Bronchus fibroblast of lung (primary cell): Measurements from ENCODE around the gene C14orf180. TPM values are rescaled to one million over a fixed set of nuclear protein-coding genes. Genes with fewer than 3 reads are reported as not detected.

Source experiments
- total RNA-seq: library from RNA; depleted of rRNA; stranded (reverse); fragments of >200 nt; gene quantifications from 2 replicates; pipeline ENCODE4 v1.2.3, GENCODE V29; 2015

Gene C14orf180
- not detected in 2 replicates for total RNA-seq

DNA sequence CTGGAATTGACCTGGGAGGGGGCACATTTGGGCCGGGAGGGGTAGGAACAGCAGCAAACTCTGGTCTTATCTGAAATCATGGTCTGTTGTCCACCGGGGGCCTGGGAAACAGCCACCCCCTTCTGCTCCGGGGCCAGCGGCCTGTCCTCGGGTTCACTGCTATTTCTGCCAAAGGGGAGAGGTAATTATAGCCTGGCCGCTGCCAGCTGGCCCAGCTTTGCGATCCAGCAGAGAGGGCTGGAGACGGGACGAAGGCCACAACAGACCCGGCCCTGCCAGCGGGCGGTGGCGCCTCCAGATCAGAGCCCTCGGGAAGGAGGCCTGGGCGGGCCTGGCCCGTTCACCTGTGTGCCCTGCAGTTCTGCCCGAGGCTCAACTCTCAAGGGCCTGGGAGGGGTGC, at the start of gene C14orf180:
TSS of gene C14orf180 (plus strand) at position 258 of the 400 bp plus-strand sequence. CDS start 6,667 bp downstream, outside the sequence.

GRCh38 chr14:104604458-104605449, 25.2 kb downstream of the C14orf180 start, which contains the start of gene TMEM179:
TMEM179 (minus strand) TSS chr14:104604772; CDS start chr14:104604741, 31 bp downstream.

Other genes starting within 250 kb of the C14orf180 start
- gene TMEM179, start 25.0 kb downstream of the C14orf180 start, total RNA-seq: 0.30 TPM in 1 of 2 replicates, not detected in the other
- gene INF2, start 109.9 kb downstream of the C14orf180 start, total RNA-seq: 48.4 and 54.0 TPM in 2 replicates
- 1.3 and 2.7 TPM in 2 replicates for gene ADSS1, start 144.5 kb downstream of the C14orf180 start, total RNA-seq
- 262 and 277 TPM in 2 replicates for gene SIVA1, start 173.4 kb downstream of the C14orf180 start, total RNA-seq
- 154 and 157 TPM in 2 replicates for gene AKT1, start 216.0 kb downstream of the C14orf180 start, total RNA-seq
- gene ZBTB42, start 221.3 kb downstream of the C14orf180 start, total RNA-seq: 2.5 and 3.6 TPM in 2 replicates